DMS53 treated with DMSO at 0.1 percent for 48 hours (cell line): ENCODE measurements around the gene TMPRSS12.
"Not testable (repeated sequence)": the region's sequence is repeated elsewhere in the genome, so short reads cannot be mapped to it uniquely, and the experiment has no call there.

Source experiments
- DNase-seq: peaks from one replicate; lab custom pipeline; 2025; ENCODE audit not compliant: unreplicated experiment; lab: John Stamatoyannopoulos, UW

TMPRSS12 gene

GRCh38 chr12:50855679-50856078, 13.0 kb downstream of the TMPRSS12 start:
- DNase-seq = not testable (repeated sequence)

GRCh38 chr12:50859621-50860310, 17.0 kb downstream of the TMPRSS12 start:
- DNase-seq = no peak

- no peak for DNase-seq
Measured at GRCh38 chr12:50862316-50862715, 19.6 kb downstream of the TMPRSS12 start.

- no peak for DNase-seq
Measured at GRCh38 chr12:50865266-50865665, 22.5 kb downstream of the TMPRSS12 start.

GRCh38 chr12:50868881-50869280, 26.2 kb downstream of the TMPRSS12 start:
- DNase-seq = not testable (repeated sequence)

GRCh38 chr12:50882563-50882962, 39.8 kb downstream of the TMPRSS12 start:
- DNase-seq = no peak

GRCh38 chr12:50887191-50887590, 44.5 kb downstream of the TMPRSS12 start:
- no peak for DNase-seq

- no peak for DNase-seq
Measured at GRCh38 chr12:50888666-50889065, 45.9 kb downstream of the TMPRSS12 start.

GRCh38 chr12:50894241-50894640, 51.5 kb downstream of the TMPRSS12 start:
- DNase-seq = no peak

GRCh38 chr12:50901685-50902113, 59.0 kb downstream of the TMPRSS12 start:
- no peak for DNase-seq

- DNase-seq = not testable (repeated sequence)
Measured at GRCh38 chr12:50908479-50908878, 65.8 kb downstream of the TMPRSS12 start.

- DNase-seq = not testable (repeated sequence)
Measured at GRCh38 chr12:50912361-50912760, 69.6 kb downstream of the TMPRSS12 start.

GRCh38 chr12:50913224-50913623, 70.5 kb downstream of the TMPRSS12 start:
- no peak for DNase-seq

GRCh38 chr12:50914872-50915484, 72.3 kb downstream of the TMPRSS12 start:
- DNase-seq = no peak

- DNase-seq = no peak
Measured at GRCh38 chr12:50916292-50916691, 73.6 kb downstream of the TMPRSS12 start.

GRCh38 chr12:50918584-50919316, 76.0 kb downstream of the TMPRSS12 start:
- no peak for DNase-seq

GRCh38 chr12:50922820-50923219, 80.1 kb downstream of the TMPRSS12 start:
- no peak for DNase-seq

GRCh38 chr12:50923361-50924130, 80.8 kb downstream of the TMPRSS12 start:
- DNase-seq = no peak

- DNase-seq = no peak
Measured at GRCh38 chr12:50924131-50924438, 81.4 kb downstream of the TMPRSS12 start.

- DNase-seq = peak; percentile 52
Measured at GRCh38 chr12:50924439-50925341, 82.0 kb downstream of the TMPRSS12 start.

GRCh38 chr12:50925342-50925651, 82.6 kb downstream of the TMPRSS12 start:
- no peak for DNase-seq
